ENCODE measurements around the gene BANF2.

- TF ChIP-seq CTCF (conservative IDR thresholded peaks at IDR 0.05; ENCODE audit: low read depth in 2 of 2) (no peak), POLR2AphosphoS5 (IDR thresholded peaks at IDR 0.05; ENCODE audit: low read depth) (no peak), REST (IDR thresholded peaks at IDR 0.05; ENCODE audit: unreplicated experiment) (no peak), EZH2phosphoT487 (IDR thresholded peaks at IDR 0.05; ENCODE audit: unreplicated experiment) (no peak)
Measured at GRCh38 chr20:17667445-17667844, 32.3 kb upstream of the BANF2 start.
